Fibroblast of skin of abdomen (primary cell): ENCODE data around the gene ENO1. TPM values are rescaled to one million over a fixed set of nuclear protein-coding genes. Genes with fewer than 3 reads are reported as not detected.
"Not testable (repeated sequence)": the region's sequence is repeated elsewhere in the genome, so short reads cannot be mapped to it uniquely, and the experiment has no call there.

ENCODE experiments used
- DNase-seq: peaks from one replicate; pipeline ENCODE4 v3.0.0-alpha.2; 2013
- polyA plus RNA-seq, 2 experiments: library from polyadenylated mRNA; unstranded; fragments of 120-200 nt; gene quantifications; one replicate each; pipeline ENCODE4 v1.2.1, GENCODE V29; 2013; ENCODE audit not compliant: insufficient read length in 2 of 2

The ENO1 gene
- 1,992 TPM for polyA plus RNA-seq (2013, experiment 1 of 2; ENCODE audit: insufficient read length)
- polyA plus RNA-seq (2013, experiment 2 of 2; ENCODE audit: insufficient read length), result 2,002 TPM

DNA sequence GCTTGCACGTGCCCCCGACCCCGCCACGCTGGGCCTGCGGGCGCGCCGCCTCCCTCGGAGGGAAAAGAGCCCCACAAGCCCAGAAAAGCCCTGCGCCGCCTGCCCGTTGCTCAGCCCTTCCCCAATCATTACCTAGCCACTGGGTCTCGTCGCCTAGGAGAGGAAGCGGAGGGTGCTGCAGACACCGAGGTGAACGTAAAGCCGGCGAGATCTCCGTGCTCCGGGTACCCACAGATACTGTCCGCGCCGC is at the start of gene ENO1:
TSS of gene ENO1 (minus strand) at position 239 of the 250 bp plus-strand sequence. CDS start 3,778 bp downstream, outside the sequence.
- no peak for DNase-seq

DNA sequence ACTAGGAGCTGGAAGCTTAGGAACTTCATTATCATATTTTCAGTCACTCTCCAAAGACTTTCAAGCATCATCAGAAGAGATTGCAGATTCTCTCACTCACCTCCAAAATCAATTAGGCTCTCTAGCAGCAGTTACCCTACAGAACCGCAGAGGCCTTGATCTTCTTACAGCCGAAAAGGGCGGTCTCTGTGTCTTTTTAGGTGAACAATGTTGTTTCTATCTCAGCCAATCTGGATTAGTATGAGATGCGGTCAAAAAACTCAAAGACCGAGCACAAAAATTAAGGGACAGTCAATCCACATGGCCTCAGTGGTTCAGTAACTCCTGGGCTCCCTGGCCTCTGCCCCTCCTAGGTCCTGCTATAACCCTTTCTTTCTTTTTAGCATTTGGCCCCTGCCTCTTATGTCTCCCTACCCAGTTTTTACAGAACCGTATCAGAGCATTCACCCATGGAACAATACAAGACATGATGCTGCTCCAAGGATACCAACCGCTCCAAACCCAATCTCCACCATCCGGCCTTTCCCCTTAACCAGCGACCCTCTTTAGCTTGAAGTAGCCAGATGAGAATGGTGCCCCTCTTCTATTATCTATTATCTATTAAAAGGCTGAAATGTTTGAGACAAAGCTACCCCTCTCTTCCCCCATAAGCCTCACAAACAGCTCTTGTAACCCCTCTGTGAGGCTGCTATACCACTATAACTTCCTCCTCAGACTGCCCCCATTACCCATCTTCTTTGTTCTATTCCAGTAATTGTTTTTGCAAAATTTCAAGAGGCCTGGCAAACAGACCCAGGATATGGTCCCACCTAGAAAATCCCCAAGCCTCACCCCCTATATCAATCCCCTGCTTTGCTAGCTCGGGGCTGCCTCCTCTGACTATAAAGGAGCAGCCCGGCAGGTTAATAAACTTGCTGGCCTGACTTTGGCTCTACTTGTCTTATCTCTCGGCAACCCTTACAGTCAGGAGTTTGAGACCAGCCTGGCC is 48.5 kb upstream of the ENO1 start:
- no peak for DNase-seq

DNA sequence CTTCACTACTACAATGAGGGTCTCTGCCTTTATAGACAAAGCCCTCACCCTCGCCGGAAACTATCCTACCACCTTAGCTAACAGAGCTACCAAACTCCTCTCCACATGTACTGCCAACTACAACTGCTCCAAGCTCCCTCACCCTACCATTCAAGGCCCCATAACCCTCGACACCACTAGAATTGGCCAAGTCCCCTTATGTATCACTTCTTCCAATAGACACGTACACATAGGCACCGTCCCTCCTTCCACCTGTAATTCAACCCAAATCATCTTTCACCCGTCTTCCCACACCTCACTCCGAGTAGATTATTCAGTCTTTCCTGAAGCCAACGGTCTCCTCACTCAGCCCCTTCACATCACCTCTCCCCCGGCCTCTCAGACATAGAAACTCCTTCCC is 47.5 kb upstream of the ENO1 start:
- DNase-seq, result no peak

DNA sequence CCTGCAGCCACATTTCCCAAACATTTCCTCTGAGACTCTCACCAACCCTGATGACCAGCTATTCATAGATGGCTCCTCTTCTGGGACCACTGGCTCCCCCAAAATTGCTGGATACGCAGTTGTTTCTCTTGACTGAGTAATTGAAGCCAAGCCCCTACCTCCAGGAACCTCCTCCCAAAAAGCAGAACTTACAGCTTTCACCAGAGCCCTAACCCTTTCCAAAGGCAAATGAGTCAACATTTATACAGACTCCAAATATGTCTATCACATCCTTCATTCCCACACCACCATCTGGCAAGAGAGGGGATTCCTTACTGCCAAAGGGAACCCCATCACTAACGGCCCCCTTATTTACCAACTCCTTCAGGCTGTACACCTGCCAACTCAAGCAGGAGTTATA is 46.9 kb upstream of the ENO1 start:
- no peak for DNase-seq

DNA sequence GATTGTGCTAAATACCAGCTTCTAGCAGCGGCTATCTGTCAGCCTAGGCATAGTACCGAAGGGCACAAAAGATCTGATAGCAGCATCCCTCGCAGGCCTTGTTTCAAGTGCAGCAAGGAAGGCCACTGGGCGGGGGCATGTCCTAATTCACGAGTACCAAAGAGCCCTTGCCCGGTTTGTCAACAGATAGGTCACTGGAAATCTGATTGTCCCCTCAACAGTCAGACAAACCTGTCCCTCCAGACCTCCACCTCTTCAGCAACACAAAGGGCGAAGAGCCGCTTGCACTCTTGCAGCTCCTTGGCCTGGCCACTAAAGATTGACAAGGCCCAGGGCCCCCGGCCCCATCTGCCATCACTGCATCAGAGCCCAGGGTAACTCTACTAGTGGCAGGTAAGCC is 44.5 kb upstream of the ENO1 start:
- no peak for DNase-seq

DNA sequence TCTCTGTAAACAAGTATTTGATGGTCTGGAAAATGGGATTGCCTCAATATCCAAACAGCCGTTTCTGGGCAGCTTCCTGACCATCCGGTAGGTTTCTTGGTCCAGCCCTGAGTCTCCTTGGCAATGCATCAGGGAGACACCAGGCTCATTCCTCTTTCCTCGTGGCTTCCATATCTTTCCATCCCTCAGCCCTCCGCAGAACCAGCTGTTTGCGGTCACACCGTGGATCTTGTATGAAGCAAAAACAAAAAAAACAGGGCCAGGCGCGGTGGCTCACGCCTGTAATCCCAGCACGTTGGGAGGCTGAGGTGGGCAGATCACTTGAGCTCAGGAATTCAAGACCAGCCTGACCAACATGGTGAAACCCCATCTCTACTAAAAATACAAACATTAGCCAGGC is 39.0 kb upstream of the ENO1 start:
- DNase-seq, result not testable (repeated sequence)

DNA sequence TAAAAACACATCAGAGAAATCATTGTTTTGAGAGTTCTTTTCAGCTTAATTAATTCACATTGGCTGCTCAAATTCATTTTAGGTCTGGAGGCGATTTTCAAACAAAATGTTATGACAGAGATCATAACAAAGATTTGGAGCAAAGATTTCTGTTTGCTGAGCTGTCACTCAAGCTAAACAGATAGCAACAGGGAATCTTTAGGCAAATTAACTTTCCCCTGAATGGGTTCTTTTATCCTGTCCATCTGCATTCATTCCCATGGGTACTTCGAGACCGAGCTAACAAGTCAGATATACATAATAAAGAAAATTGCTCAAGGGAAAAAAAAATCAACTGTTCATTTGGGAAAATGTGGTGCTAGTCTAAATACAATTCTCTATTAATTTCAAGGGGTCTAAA is 37.0 kb upstream of the ENO1 start:
- DNase-seq, result no peak

DNA sequence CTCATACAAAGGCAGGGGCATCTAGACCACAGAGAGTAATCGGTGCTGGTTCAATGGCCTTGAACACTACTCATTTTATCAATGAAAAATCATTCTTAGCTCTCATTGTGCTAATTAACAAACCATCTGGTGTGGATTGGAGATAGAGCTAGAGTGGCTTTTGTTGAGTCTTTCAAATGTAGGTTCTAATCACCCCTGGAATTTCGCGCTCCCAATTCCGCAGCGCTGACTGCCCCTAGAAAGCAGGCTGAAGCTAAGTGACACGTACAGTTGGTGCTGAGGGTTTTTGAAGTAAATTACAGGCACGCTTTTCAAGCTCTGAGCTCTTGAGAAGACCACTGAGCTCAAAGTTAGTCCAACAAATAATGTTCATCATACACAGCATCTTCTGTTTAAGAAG is 36.0 kb upstream of the ENO1 start:
- DNase-seq, result no peak

DNA sequence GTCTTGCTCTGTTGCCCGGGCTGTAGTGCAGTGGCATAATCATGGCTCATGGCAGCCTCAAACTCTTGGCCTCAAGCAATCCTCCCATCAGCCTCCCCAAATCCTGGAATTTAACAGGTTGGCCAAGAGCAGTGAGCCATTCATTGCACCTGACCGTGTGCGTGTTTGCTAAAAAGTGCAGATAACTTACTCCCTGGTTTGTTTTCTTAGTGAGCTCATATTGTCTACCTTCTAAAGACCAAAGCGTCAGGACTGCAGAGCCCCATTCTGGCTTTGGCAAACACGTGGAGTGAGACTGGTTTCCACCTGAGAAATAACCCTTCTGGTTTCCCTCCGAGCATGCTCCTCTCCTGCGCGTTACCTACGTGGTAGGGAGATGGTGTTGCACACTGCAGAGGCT is 35.0 kb upstream of the ENO1 start:
- DNase-seq, result no peak

DNA sequence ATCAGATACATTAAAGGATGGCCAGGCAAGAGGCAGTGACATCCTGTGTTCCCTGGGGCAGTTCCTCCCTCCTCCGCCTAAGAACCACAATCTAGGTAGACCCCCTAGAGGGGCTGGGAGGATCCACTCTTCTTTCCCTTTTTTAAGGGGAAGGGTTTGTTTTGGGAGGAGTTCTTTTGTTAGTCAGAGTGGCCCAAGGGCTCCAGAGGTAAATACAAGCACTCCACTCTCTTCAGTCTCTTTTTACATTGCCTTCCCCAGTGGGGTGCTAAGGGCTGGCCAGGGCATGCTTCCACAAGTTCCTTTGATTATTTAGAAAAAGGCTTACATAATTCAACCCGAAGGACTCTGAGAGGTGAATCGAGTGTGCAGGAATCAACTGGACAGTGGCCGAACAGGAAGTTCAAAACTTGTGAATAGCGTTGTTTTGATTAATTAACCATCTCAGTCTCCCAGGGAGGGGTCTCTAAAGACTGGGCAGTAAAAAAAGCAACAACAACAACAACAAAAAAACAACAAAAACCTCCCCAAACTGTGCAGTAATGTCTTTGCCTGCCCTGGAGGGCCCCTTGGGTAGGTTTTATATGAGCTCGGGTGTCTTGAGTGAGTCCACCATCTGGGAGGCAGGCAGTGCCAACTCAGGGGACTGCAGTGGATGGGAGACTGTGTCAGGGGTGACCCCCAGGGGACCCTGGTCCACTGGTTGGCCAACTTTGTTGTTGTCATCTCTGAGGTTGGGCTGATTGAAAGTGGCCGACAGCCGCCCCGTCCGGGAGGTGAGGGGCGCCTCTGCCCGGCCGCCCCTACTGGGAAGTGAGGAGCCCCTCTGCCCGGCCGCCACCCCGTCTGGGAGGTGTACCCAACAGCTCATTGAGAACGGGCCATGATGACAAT is 33.2 kb upstream of the ENO1 start:
- no peak for DNase-seq

DNA sequence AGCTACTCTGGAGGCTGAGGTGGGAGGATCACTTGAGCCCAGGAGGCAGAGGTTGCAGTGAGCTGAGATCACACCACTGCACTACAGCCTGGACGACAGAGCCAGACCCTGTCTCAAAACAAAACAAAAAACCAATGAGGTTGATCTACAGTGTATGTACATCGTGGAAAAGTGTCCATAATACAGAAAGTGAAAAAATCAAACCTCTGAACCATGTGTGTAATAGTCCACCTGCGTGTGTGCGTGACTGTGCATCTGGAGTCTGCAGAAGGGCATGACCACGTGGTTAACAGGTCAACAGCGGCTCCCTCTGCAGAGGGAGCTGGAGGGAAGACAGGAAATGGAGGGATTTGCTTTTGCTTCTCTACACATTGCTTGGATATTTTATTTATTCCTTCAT is 32.4 kb upstream of the ENO1 start:
- no peak for DNase-seq

DNA sequence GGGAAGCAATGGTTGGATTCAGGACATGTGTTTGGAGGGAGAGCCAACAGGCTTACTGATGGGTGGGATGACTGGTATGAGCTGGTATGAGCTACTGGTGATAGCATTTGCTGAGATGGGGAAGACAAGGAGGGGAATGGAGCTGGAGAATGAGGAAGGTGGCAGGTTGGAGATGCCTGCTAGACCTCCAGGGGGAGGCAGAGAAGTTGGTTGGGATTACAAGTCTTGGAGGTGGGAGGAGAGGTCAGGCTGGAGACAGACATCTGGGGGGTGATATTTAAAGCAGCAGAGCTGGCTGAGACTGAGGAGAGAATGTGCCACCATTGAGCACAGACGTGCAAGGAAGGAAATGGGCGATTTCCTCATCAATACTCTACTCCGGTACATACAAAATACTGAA is 31.8 kb upstream of the ENO1 start:
- DNase-seq, result no peak

DNA sequence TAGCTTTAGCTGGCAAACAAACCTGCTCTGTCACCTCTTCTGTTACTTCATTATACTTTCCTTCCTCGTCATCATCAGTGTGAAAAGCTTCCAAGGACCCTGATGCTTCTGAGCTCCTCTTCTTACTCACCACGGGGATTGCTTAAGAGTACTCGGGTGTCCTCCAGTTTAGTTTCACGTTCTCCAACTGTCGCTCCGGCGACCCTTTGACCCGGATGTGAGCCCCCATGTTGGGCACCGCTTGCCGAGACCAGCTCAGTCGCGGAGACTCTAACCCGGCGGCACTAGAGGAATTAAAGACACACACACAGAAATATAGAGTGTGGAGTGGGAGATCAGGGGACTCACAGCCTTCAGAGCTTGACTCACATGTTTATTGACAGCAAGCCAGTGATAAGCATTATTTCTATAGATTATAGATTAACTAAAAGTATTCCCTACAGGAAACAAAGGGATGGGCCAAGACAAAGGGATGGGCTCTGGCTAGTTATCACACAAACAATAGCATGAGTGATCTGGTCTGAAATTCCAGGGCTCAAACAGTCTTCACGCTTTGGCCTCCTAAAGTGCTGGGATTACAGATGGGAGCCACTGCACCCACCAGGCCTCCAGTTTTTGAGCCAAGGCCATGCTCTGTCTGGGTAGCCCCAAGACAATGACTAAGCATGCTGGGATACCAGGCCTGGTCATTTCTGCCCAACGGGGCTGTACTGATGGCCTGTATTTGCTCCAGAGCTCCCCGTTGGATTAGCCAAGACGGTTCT is 30.1 kb upstream of the ENO1 start:
- DNase-seq, result no peak

DNA sequence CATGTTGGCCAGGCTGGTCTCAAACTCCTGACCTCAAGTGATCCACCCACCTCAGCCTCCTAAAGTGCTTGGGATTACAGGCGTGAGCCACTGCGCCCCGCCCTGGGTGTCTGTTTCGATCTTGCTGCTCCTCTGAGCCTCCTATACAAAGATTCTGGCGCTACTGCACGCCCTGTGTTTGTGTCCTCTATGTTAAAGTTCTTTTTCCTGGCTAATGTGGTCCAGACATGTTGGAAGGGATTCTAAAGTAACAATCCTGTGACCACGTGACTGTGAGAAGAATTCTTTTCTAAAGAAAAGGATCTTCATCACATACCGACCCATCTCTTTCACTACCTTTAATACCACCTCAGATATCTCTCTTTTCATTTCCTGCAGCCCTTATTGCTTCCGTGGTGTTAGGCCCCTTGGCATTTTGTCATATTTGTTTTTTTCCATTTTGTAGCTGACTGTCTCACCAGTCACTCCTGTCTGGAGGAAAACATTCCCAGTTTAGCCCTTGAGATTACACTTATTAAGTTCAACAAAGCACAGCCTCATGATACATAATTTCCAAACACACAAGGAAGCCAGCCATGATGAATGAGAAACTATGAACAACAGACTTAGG is 27.2 kb upstream of the ENO1 start:
- DNase-seq, result peak; percentile 44

DNA sequence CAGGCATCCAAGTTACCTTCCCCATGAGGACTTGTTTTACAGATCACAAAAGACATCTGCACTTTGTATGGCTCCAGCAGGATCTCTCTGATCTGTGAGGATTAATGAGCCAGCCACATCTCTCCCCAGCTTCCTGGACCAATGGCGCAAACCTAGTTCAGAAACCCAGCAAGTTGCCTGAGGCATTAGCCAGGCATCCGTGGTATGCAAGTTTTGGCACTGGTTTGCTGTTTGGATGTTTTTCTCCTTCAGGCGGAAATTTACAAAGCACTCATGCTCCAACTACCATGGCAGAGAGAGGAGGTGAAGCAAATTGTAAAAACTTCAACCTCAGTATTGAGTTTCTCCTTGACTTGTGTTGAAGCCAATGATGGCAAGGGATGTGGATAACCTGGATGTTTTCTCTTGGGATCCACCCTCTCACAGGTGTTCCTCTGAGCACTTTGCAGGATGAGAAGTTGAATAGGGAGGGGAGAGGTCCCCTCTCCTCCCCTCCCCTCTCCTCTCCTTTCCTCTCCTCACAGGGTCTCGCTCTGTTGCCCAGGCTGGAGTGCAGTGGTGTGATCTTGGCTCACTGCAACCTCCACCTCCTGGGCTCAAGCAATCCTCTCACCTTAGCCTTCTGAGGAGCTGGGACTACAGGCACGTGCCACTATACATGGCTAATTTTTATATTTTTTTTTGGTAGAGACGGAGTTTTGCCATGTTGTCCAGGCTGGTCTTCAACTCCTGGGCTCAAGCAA is 25.6 kb upstream of the ENO1 start:
- DNase-seq, result peak; percentile 97

DNA sequence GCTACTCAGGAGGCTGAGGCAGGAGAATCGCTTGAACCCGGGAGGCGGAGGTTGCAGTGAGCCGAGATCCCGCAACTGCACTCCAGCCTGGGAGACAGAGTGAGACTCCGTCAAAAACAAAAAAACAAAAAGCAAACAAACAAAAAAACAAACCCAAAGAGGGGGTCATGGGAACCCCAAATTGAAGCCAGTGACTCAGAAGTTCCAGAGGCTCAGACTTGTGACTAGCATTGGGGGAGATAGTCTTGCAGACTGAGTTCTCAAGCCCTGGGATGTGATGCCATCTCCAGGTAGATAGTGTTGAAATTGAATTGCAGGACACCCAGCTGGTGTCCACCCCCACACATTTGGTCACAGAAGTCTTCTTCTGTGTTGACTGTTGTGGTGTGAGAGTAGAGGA is 24.9 kb upstream of the ENO1 start:
- DNase-seq, result peak; percentile 26

DNA sequence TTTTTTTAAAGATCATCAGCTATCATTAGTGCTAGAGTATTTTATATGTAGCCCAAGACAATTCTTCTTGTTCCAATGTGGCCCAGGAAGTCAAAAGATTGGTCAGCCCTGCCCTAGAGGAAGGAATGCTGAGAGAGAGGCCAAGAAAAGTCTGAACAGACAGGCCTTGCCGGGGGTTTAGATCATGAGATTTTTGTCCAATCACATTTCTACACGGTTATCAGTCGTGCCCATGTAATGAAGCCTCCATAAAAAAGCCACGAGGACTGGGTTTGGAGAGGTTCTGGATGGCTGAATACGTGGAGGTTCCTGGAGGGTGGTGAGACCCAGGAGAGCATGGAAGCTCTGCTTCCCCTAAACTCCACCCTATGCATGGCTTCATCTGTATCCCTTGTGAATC is 24.3 kb upstream of the ENO1 start:
- DNase-seq, result peak; percentile 61

DNA sequence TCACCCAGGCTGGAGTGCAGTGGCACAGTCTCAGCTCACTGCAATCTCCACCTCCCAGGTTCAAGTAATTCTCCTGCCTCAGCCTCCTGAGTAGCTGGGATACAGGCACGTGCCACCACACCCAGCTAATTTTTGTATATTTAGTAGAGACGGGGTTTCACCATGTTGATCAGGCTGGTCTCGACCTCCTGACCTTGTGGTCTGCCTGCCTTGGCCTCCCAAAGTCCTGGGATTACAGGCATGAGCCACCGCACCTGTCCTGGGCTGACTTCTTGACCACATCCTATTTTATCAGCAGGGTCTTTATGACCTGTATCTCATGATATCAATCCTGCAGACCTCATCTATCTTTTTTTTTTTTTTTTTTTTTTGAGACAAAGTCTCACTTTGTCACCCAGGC is 22.2 kb upstream of the ENO1 start:
- not testable (repeated sequence) for DNase-seq

DNA sequence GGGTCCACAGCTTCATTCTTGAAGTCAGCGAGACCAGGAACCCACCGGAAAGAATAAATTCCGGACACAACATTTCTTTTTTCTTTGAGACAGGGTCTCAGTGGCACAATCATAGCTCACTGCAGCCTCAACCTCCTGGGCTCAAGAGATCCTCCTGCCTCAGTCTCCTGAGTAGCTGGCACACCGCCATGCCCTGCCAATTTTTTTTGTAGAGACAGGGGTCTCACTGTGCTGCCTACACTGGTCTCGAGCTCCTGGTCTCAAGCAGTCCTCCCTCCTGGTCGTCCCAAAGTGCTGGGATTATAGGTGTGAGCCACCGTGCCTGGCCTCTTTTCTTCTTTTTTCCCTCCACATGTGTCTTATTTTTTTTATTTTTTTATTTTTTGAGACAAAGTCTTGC is 20.6 kb upstream of the ENO1 start:
- no peak for DNase-seq

DNA sequence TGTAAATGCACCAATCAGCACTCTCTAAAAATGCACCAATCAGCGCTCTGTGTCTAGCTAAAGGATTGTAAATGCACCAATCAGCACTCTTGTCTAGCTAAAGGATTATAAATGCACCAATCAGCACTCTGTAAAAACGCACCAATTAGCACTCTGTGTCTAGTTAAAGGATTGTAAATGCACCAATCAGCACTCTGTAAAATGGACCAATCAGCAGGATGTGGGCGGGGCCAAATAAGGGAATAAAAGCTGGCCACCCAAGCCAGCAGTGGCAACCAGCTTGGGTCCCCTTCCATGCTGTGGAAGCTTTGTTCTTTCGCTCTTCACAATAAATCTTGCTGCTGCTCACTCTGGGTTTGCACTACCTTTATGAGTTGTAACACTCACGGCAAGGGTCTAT is 19.9 kb upstream of the ENO1 start:
- not testable (repeated sequence) for DNase-seq

DNA sequence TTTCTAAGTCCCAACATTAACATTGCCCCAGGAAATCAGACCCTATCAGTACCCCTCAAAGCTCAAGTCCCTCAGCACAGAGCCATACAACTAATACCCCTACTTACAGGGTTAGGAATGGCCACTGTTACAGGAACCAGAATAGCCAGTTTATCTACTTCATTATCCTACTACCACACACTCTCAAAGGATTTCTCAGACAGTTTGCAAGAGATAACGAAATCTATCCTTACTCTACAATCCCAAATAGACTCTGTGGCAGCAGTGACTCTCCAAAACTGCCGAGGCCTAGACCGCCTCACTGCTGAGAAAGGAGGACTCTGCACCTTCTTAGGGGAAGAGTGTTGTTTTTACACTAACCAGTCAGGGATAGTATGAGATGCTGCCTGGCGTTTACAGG is 19.0 kb upstream of the ENO1 start:
- DNase-seq, result not testable (repeated sequence)

DNA sequence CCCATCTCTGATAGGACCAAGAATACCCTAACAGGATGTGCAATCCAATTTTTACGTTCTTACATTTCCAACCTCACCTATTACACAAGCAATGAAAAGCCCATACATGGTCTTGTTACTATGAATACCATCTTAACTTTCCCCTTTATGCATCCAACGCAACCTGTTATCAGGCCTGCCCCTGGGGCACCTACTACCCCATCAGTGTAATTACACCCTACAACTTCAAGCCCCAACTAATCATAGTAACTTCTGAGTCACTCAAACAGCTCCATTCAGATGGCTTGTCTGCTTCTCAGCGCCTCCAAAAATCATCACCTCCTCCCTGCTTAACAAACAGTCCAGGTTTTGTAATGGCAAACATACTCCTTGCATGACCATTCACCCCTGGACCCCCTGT is 18.3 kb upstream of the ENO1 start:
- DNase-seq, result not testable (repeated sequence)
